SK-N-SH (cell line): ENCODE data around the gene PLBD2. TPM values are rescaled to one million over a fixed set of nuclear protein-coding genes. Genes with fewer than 3 reads are reported as not detected.
A peak's percentile ranks its signal among the peaks of the same experiment; 100 is the strongest.

ENCODE experiments used
- CTCF ChIA-PET: fragments of 300-600, 350-600 bp; formaldehyde crosslinking; extraction: SDS; loops from one replicate; lab custom pipeline; 2021; lab: Yijun Ruan, JAX
- POLR2A ChIA-PET: fragments of 350-600 bp; sonication (Branson Sonifier 250); formaldehyde crosslinking; extraction: SDS; loops from one replicate; lab custom pipeline; 2020; ENCODE audit warnings: antibody characterized with exemption, inconsistent platforms; lab: Yijun Ruan, JAX
- DNase-seq: peaks from one replicate; pipeline ENCODE4 v3.0.0; 2012
- H2AFZ ChIP-seq: fragments of 200-600 bp; sonication (generic); 2 replicates; pipeline ENCODE4 v1.8.1; 2016; ENCODE audit warnings: antibody characterized with exemption, mild to moderate bottlenecking, low read depth
- H3F3A ChIP-seq: fragments of 200-600 bp; sonication (generic); replicated peaks from 2 replicates; pipeline ENCODE3; 2016; ENCODE audit warnings: antibody characterized with exemption, mild to moderate bottlenecking; ENCODE audit not compliant: insufficient read depth
- H3K27ac ChIP-seq, 2 experiments: fragments of 200-500 bp in 1 of 2; fragments of 200-600 bp in 1 of 2; sonication (Bioruptor generic) in 1 of 2; sonication (generic), shearing (Covaris generic) in 1 of 2; 2 replicates each; pipeline versions ENCODE4 v1.5.1 to v1.6.1; 2014 to 2016; ENCODE audit warnings: low read depth in 2 of 2, inconsistent platforms in 1 of 2, low read length in 1 of 2, mild to moderate bottlenecking in 1 of 2, mixed read lengths in 1 of 2
- H3K27me3 ChIP-seq: fragments of 200-600 bp; sonication (generic), shearing (Covaris generic); 2 replicates; pipeline ENCODE4 v1.6.1; 2016; ENCODE audit warnings: mixed run types; ENCODE audit not compliant: insufficient read depth
- H3K36me3 ChIP-seq, 2 experiments: fragments of 200-500 bp in 1 of 2; fragments of 200-600 bp in 1 of 2; sonication (Bioruptor generic) in 1 of 2; sonication (generic) in 1 of 2; replicated peaks in 1 of 2; 2 replicates each; pipeline versions ENCODE3 to v1.5.1; 2014 to 2016; ENCODE audit warnings: low read length in 1 of 2, mild to moderate bottlenecking in 1 of 2; ENCODE audit not compliant: insufficient read depth in 2 of 2, control insufficient read depth in 1 of 2
- H3K4me1 ChIP-seq, 2 experiments: fragments of 200-500 bp in 1 of 2; fragments of 200-600 bp in 1 of 2; sonication (Bioruptor generic) in 1 of 2; sonication (generic), shearing (Covaris generic) in 1 of 2; 2 replicates each; pipeline versions ENCODE4 v1.5.1 to v1.6.1; 2014 to 2016; ENCODE audit warnings: low read depth in 1 of 2, low read length in 1 of 2, mixed run types in 1 of 2; ENCODE audit not compliant: insufficient read depth in 2 of 2, control insufficient read depth in 1 of 2
- H3K4me2 ChIP-seq: fragments of 200-600 bp; sonication (generic), shearing (Covaris generic); 2 replicates; pipeline ENCODE4 v1.6.1; 2017; ENCODE audit warnings: mixed run types
- H3K4me3 ChIP-seq, 2 experiments: fragments of 200-500 bp in 1 of 2; fragments of 200-600 bp in 1 of 2; sonication (Bioruptor generic) in 1 of 2; sonication (generic), shearing (Covaris generic) in 1 of 2; 2 replicates each; pipeline versions ENCODE4 v1.5.1 to v1.8.1; 2014 to 2016; ENCODE audit warnings: low read depth in 2 of 2, inconsistent platforms in 1 of 2, low read length in 1 of 2, mild to moderate bottlenecking in 1 of 2, mixed read lengths in 1 of 2, moderate library complexity in 1 of 2
- H3K79me2 ChIP-seq: fragments of 200-600 bp; sonication (generic); 2 replicates; pipeline ENCODE4 v1.8.1; 2017; ENCODE audit warnings: mild to moderate bottlenecking; ENCODE audit not compliant: insufficient read depth
- H3K9ac ChIP-seq: fragments of 200-600 bp; sonication (generic); 2 replicates; pipeline ENCODE4 v1.6.1; 2017; ENCODE audit warnings: mixed run types
- H3K9me2 ChIP-seq: fragments of 200-600 bp; sonication (generic); 2 replicates; pipeline ENCODE4 v1.6.1; 2017; ENCODE audit warnings: mixed run types
- H3K9me3 ChIP-seq: fragments of 200-600 bp; sonication (generic); 2 replicates; pipeline ENCODE4 v1.6.1; 2017; ENCODE audit warnings: mixed run types, mild to moderate bottlenecking, moderate library complexity
- H4K20me1 ChIP-seq: fragments of 200-600 bp; sonication (generic); 2 replicates; pipeline ENCODE4 v1.6.1; 2017; ENCODE audit warnings: mild to moderate bottlenecking, mixed run types; ENCODE audit not compliant: insufficient read depth
- ELF1 ChIP-seq: IDR thresholded peaks from 2 replicates; pipeline ENCODE4 v1.4.0; 2012
- EP300 ChIP-seq, 2 experiments: IDR thresholded peaks; 2 replicates each; pipeline versions ENCODE4 v1.4.0 to v1.6.1; 2012; ENCODE audit warnings: borderline replicate concordance in 1 of 2, low read depth in 1 of 2, low read length in 1 of 2
- EZH2phosphoT487 ChIP-seq: fragments of 200-600 bp; sonication (generic); IDR thresholded peaks from 2 replicates; pipeline ENCODE4 v1.6.1; 2017; ENCODE audit warnings: low read depth, mixed run types, mild to moderate bottlenecking, antibody characterized with exemption, moderate library complexity, borderline replicate concordance
- FOSL2 ChIP-seq: IDR thresholded peaks from 2 replicates; pipeline ENCODE4 v1.4.0; 2012; ENCODE audit warnings: low read depth, mild to moderate bottlenecking, moderate library complexity, borderline replicate concordance
- GABPA ChIP-seq: IDR thresholded peaks from 2 replicates; pipeline ENCODE4 v1.4.0; 2012; ENCODE audit warnings: low read depth, mild to moderate bottlenecking
- JUND ChIP-seq: IDR thresholded peaks from 2 replicates; pipeline ENCODE4 v1.4.0; 2012
- NRF1 ChIP-seq: IDR thresholded peaks from 2 replicates; pipeline ENCODE4 v1.6.1; 2012; ENCODE audit warnings: low read depth, mild to moderate bottlenecking, low read length
- RFX5 ChIP-seq: IDR thresholded peaks from 2 replicates; pipeline ENCODE4 v1.6.1; 2012; ENCODE audit warnings: mild to moderate bottlenecking, improper control_type of control experiment, low read length
- RXRA ChIP-seq: IDR thresholded peaks from 2 replicates; pipeline ENCODE4 v1.4.0; 2012; ENCODE audit warnings: low read depth, mild to moderate bottlenecking, borderline replicate concordance
- SMC3 ChIP-seq: IDR thresholded peaks from 2 replicates; pipeline ENCODE4 v1.6.1; 2012; ENCODE audit warnings: low read depth, low read length, improper control_type of control experiment
- TEAD4 ChIP-seq: IDR thresholded peaks from 2 replicates; pipeline ENCODE4 v1.4.0; 2012; ENCODE audit warnings: mild to moderate bottlenecking, borderline replicate concordance; ENCODE audit not compliant: insufficient read depth
- YY1 ChIP-seq: IDR thresholded peaks from 2 replicates; pipeline ENCODE4 v1.4.0; 2012; ENCODE audit warnings: low read depth, mild to moderate bottlenecking
- WGBS: methylation state at CpG from one replicate; pipeline ENCODE4 v1.1.6; 2017; ENCODE audit warnings: low lambda C conversion rate; 5-methylcytosine and 5-hydroxymethylcytosine counted together
- polyA plus RNA-seq, 3 experiments: library from polyadenylated mRNA; depleted of rRNA; stranded (reverse); fragments of >200 nt; gene quantifications; 2 replicates each; pipeline ENCODE4 v1.2.3, GENCODE V29; 2012
- TF ChIP-seq, protein P1 (sequence below): IDR thresholded peaks from 2 replicates; pipeline ENCODE4 v1.4.0; 2012; ENCODE audit warnings: low read depth, borderline replicate concordance
- TF ChIP-seq, protein P2 (sequence below): IDR thresholded peaks from 2 replicates; pipeline ENCODE4 v1.6.1; 2012; ENCODE audit warnings: mild to moderate bottlenecking, low read depth, low read length, moderate library complexity

Gene PLBD2
- polyA plus RNA-seq, 1 of the 3 experiments (the other 2 are of a cell fraction): 15.2 TPM

DNA sequence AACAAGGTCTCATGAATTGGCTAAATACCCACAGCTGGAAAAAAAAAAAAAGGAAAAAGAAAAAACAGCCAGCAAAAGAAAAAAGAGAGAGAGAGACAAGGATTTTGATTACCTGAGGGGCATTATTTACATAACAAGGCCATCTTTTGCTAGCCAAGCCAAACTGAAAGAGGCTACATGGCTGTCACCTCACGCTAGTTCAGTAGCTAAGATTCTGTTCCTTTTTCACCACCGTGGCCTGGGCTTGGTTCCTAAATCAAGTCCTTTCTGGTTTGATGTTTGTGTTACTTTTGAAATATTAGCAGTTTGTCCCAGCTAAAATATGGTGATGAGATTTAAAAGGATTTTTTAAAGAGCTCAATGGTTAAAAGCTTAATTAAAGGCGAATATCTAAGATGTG lies 47.3 kb downstream of the PLBD2 start:
- ChIA-PET POLR2A (no interaction called here), CTCF (interaction anchor here (1.9 kb wide), 1 partner anchor 20 kb away, joined by 6 read pairs; no protein-coding TSS in a partner anchor)
- Histone ChIP-seq H3K36me3 (no peaks in the 10 kb centered on the region), H3F3A (no peaks in the 10 kb centered on the region), H3K9me2 (no peaks in the 10 kb centered on the region), H3K9ac (no peak overlapping the region), H3K4me3 (no peak overlapping the region), H3K27ac (no peak overlapping the region), H3K4me2 (no peak overlapping the region), H3K4me1 (no peaks in the 10 kb centered on the region; a peak in 1 of 4 replicates), H2AFZ (no peak overlapping the region), H4K20me1 (no peaks in the 10 kb centered on the region), H3K27me3 (no peaks in the 10 kb centered on the region), H3K79me2 (no peaks in the 10 kb centered on the region), H3K9me3 (no peaks in the 10 kb centered on the region)
- 89% methylated on average over 3 of the region's 3 CpGs for WGBS
- no peak for DNase-seq
- TF ChIP-seq JUND: no peak
- TF ChIP-seq YY1: no peak
- no peak for TF ChIP-seq EZH2phosphoT487
- TF ChIP-seq FOSL2: no peak
- no peak for TF ChIP-seq ELF1
- no peak for TF ChIP-seq RFX5
- TF ChIP-seq GABPA: no peak

DNA sequence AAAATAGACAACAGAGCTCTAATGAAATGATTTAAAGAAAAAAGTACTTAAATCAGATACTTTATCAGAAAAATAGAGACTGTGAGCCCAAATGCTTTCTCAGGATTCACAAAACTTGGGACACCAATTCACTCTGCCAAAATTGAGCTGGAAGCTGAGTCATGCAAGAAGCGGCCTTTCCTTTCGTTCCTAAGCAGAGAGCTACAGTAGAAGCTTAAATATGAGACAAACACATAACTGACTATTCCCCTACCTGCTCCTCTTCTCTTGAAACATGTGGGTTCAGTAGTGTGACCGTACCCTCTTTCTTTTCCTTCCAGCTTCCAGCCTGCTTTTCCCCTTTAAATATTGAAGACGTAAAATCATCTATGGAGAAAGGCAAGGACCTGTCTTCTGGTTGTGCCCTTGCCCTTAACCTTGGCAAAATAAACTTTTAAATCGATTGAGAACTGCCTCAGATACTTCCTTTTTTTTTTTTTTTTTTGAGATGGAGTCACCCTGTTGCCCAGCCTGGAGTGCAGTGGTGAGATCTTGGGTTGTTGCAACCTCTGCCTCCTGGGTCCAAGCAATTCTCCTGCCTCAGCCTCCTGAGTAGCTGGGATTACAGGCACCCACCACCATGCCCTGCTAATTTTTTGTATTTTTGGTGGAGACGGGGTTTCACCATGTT lies 49.7 kb downstream of the PLBD2 start:
- 61% methylated on average over 6 of the region's 6 CpGs for WGBS
- no peaks in the 10 kb centered on the region for H3K9me3 ChIP-seq
- CTCF ChIA-PET: interaction anchor here (3.1 kb wide), 1 partner anchor 17 kb away, joined by 18 read pairs; no protein-coding TSS in a partner anchor
- H4K20me1 ChIP-seq: no peaks in the 10 kb centered on the region
- no peaks in the 10 kb centered on the region for H3K27me3 ChIP-seq
- no peak for DNase-seq
- POLR2A ChIA-PET: no interaction called here
- H3K4me1 ChIP-seq: no peaks in the 10 kb centered on the region; a peak in 1 of 4 replicates
- no peak overlapping the region for H3K9ac ChIP-seq
- H3K4me3 ChIP-seq: no peak overlapping the region
- H3K79me2 ChIP-seq: no peaks in the 10 kb centered on the region
- H3K9me2 ChIP-seq: no peaks in the 10 kb centered on the region
- H3F3A ChIP-seq: no peaks in the 10 kb centered on the region
- peak overlapping the region in 1 of 2 experiments; percentile 36; a peak in 1 of 4 replicates for H3K27ac ChIP-seq
- H3K36me3 ChIP-seq: no peaks in the 10 kb centered on the region
- peak overlapping the region; percentile 76 for H2AFZ ChIP-seq
- no peak for TF ChIP-seq SMC3
- no peak for TF ChIP-seq GABPA
- 0 out of 2 replicates have a peak, but pooled peaks have one; percentile 16 for TF ChIP-seq JUND
- no peak for TF ChIP-seq NRF1
- TF ChIP-seq FOSL2: peak; percentile 36; the same call in 1 of the 2 replicates
- no peak overlapping the region for H3K4me2 ChIP-seq

DNA sequence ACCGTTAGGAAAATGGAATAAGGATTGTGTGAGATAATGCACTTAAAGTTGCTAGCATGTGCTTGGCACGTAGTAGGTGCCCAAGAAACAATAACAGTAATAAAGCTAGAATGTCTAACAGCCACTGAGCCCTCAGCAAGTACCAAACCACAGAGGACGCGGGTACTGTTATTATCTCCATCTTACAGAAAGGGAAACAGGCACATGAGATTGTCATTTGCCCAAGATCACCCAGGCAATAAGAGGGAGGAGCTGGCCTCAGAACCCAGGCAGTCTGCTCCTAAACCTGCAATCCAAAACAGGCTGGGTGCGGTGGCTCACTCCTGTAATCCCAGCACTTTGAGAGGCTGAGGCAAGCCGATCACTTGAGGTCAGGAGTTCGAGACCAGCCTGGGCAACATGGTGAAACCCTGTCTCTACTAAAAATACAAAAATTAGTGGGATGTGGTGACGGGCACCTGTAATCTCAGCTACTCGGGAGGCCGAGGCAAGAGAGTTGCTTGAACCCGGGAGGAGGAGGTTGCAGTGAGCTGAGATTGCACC lies 50.4 kb downstream of the PLBD2 start:
- H3F3A ChIP-seq: no peaks in the 10 kb centered on the region
- no peaks in the 10 kb centered on the region for H4K20me1 ChIP-seq
- H3K9me2 ChIP-seq: no peaks in the 10 kb centered on the region
- no peaks in the 10 kb centered on the region for H3K27me3 ChIP-seq
- ChIA-PET CTCF (interaction anchor here (3.1 kb wide), 1 partner anchor 16 kb away, joined by 18 read pairs; no protein-coding TSS in a partner anchor), POLR2A (no interaction called here)
- DNase-seq: no peak
- no peak overlapping the region for H2AFZ ChIP-seq
- H3K4me3 ChIP-seq: no peak overlapping the region
- no peak overlapping the region for H3K9ac ChIP-seq
- H3K9me3 ChIP-seq: no peaks in the 10 kb centered on the region
- WGBS: 85% methylated on average over 11 of the region's 11 CpGs
- no peak overlapping the region for H3K27ac ChIP-seq
- H3K4me1 ChIP-seq: no peaks in the 10 kb centered on the region
- no peaks in the 10 kb centered on the region for H3K79me2 ChIP-seq
- H3K4me2 ChIP-seq: no peak overlapping the region
- no peaks in the 10 kb centered on the region for H3K36me3 ChIP-seq
- TF ChIP-seq RXRA (no peak), EZH2phosphoT487 (no peak), EP300 (IDR thresholded peaks at IDR 0.05; ENCODE audit: borderline replicate concordance in 1 of 2, low read depth in 1 of 2, low read length in 1 of 2) (no peak), RFX5 (no peak), TEAD4 (no peak)
- TF ChIP-seq, protein P1, sequence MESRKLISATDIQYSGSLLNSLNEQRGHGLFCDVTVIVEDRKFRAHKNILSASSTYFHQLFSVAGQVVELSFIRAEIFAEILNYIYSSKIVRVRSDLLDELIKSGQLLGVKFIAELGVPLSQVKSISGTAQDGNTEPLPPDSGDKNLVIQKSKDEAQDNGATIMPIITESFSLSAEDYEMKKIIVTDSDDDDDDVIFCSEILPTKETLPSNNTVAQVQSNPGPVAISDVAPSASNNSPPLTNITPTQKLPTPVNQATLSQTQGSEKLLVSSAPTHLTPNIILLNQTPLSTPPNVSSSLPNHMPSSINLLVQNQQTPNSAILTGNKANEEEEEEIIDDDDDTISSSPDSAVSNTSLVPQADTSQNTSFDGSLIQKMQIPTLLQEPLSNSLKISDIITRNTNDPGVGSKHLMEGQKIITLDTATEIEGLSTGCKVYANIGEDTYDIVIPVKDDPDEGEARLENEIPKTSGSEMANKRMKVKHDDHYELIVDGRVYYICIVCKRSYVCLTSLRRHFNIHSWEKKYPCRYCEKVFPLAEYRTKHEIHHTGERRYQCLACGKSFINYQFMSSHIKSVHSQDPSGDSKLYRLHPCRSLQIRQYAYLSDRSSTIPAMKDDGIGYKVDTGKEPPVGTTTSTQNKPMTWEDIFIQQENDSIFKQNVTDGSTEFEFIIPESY: no peak
- TF ChIP-seq, protein P2, sequence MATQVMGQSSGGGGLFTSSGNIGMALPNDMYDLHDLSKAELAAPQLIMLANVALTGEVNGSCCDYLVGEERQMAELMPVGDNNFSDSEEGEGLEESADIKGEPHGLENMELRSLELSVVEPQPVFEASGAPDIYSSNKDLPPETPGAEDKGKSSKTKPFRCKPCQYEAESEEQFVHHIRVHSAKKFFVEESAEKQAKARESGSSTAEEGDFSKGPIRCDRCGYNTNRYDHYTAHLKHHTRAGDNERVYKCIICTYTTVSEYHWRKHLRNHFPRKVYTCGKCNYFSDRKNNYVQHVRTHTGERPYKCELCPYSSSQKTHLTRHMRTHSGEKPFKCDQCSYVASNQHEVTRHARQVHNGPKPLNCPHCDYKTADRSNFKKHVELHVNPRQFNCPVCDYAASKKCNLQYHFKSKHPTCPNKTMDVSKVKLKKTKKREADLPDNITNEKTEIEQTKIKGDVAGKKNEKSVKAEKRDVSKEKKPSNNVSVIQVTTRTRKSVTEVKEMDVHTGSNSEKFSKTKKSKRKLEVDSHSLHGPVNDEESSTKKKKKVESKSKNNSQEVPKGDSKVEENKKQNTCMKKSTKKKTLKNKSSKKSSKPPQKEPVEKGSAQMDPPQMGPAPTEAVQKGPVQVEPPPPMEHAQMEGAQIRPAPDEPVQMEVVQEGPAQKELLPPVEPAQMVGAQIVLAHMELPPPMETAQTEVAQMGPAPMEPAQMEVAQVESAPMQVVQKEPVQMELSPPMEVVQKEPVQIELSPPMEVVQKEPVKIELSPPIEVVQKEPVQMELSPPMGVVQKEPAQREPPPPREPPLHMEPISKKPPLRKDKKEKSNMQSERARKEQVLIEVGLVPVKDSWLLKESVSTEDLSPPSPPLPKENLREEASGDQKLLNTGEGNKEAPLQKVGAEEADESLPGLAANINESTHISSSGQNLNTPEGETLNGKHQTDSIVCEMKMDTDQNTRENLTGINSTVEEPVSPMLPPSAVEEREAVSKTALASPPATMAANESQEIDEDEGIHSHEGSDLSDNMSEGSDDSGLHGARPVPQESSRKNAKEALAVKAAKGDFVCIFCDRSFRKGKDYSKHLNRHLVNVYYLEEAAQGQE: no peak
